Measurements from ENCODE around the gene RNF26. TPM values are rescaled to one million over a fixed set of nuclear protein-coding genes. Genes with fewer than 3 reads are reported as not detected.

Gene RNF26
- total RNA-seq, 2 experiments from 2014 or later, result 32.2 to 32.9 TPM

DNA sequence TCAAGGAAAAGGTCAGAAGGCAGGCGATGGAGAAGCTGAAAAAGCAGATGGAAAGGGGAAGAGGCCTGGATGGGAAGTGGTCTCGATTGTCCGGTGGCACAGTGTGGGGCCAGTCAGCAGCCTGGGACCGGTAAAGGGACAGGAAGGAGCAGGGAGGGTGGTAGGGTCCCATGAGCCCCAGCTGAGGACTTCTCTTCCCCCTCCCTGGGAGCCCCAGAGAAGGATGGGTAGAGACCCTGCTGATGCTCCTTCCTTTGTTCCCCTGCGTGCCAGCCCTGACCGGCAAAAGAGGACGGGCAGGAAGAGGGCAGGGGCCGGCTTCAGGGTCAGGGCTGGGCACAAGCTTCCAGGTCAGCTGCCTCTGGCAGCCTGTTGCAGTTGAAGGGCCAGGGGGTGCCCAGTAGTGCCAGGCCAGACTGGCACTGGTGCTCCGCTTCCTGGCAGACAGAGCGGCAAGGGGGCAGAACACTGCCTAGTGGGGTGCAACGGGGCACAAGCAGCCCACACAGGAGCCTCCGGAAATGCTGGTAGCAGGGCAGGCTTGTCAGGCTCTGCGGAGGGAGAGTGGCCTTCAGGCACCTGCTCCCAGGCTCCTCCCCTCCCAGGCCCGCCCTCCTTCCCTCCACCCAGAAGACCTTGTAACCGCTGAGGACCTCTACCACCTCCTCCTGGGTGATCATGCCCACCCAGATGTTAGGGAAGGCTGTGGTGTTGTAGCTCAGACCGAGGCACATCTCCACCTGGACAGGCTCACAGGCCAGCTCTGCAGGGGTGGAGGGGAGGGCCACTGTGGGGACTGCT lies 7.1 kb downstream of the RNF26 start:
- H3K27ac Mint-ChIP-seq, result no peak overlapping the region
- peak overlapping the region; percentile 7 for H3K4me3 Mint-ChIP-seq
- peaks cover 12% of the 10 kb centered on the region for H3K4me1 Mint-ChIP-seq
- H3K27me3 Mint-ChIP-seq, result peaks cover 31% of the 10 kb centered on the region
- DNase-seq (no peak), ATAC-seq (ENCODE audit: low read depth) (no peak)
- H3K36me3 Mint-ChIP-seq, result peaks cover 4% of the 10 kb centered on the region
- H3K9me3 Mint-ChIP-seq, result no peaks in the 10 kb centered on the region
- POLR2A ChIA-PET, result interaction anchor here (0.8 kb wide), 1 partner anchor 18 kb away, joined by 3 read pairs; no protein-coding TSS in a partner anchor

DNA sequence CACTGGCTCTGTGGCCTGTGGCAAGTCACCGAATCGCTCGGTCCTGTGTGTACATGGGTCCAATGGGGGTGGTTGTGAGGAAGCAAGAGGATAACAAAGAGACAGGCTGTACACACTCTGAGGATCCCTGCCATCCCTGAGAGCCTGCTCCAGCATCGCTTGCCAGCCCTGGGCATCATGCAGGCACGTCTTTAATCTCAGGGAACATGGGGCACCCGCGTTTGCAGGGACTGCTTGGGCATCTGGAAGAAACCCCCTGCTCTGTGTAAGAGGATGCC lies 7.6 kb downstream of the RNF26 start:
- no peak for ATAC-seq (ENCODE audit: low read depth)
- Mint-ChIP-seq H3K27ac (no peak overlapping the region), H3K36me3 (peaks cover 3% of the 10 kb centered on the region), H3K4me3 (no peak overlapping the region), H3K4me1 (peaks cover 12% of the 10 kb centered on the region), H3K27me3 (peaks cover 33% of the 10 kb centered on the region), H3K9me3 (no peaks in the 10 kb centered on the region)
- DNase-seq, result no peak
- POLR2A ChIA-PET, result no interaction called here

DNA sequence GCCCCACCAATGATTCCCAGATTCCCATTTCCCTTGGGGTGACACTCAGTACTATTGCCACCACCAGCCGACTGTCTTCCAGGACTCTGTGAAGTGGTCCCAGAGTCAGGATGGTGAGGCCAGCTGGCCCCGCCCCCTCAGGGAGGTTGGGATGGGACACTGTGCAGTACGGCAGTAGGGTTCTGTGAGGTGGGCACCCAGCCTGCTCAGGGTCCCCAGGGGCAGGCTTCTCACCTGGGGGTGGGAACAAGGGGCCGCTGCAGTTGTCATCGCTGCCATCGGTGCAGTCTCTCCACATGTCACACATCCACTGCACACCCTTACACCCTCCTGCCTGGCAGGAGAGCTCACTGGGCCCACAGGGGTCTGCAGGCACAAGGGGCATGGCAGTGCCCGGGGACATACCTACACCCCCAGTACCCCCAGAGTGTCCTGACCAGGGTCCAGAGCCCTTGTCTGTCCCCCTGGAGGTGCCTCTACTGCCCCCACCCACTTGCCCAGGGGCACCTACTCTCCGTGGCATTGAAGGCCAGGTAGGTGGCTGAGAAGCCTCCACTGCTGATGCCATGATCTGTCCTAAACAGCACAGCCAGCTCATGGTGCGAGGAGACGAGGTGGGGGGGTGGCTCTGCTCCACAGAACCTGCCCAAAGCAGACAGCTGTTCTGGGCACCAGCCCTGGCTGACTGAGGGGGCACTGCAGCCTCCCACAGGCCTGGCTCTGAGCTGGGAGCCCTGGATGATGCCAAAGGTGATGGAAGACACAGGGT lies 8.2 kb downstream of the RNF26 start:
- Mint-ChIP-seq H3K36me3 (peaks cover 3% of the 10 kb centered on the region), H3K27me3 (peaks cover 33% of the 10 kb centered on the region), H3K4me3 (no peak overlapping the region), H3K4me1 (peaks cover 10% of the 10 kb centered on the region), H3K9me3 (no peaks in the 10 kb centered on the region), H3K27ac (no peak overlapping the region)
- POLR2A ChIA-PET, result no interaction called here
- ATAC-seq (ENCODE audit: low read depth) (no peak), DNase-seq (no peak)

DNA sequence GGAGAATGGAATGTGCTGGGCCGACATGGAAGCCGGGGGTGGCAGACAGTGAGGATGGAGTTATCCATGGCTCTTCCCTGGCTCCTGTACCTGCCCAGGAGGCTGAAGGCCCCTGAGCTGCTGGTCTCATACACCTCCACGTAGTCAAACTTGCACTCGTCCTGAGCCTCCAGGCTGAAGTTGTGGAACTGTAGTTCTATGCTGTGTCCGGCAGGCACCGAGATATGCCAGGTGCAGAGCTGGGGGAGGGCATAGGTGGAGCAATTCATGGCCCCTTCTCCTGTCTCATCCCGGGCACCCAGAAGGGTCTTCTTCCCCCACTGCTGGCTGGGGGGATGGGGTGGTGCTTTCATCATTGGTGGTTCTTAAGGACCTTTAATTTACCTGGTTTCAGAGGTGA lies 9.4 kb downstream of the RNF26 start:
- Mint-ChIP-seq H3K9me3 (no peaks in the 10 kb centered on the region), H3K27me3 (peaks cover 31% of the 10 kb centered on the region), H3K4me3 (no peak overlapping the region), H3K36me3 (peaks cover 3% of the 10 kb centered on the region), H3K27ac (no peak overlapping the region), H3K4me1 (peaks cover 6% of the 10 kb centered on the region)
- POLR2A ChIA-PET, result no interaction called here
- no peak for ATAC-seq (ENCODE audit: low read depth)
- no peak for DNase-seq

DNA sequence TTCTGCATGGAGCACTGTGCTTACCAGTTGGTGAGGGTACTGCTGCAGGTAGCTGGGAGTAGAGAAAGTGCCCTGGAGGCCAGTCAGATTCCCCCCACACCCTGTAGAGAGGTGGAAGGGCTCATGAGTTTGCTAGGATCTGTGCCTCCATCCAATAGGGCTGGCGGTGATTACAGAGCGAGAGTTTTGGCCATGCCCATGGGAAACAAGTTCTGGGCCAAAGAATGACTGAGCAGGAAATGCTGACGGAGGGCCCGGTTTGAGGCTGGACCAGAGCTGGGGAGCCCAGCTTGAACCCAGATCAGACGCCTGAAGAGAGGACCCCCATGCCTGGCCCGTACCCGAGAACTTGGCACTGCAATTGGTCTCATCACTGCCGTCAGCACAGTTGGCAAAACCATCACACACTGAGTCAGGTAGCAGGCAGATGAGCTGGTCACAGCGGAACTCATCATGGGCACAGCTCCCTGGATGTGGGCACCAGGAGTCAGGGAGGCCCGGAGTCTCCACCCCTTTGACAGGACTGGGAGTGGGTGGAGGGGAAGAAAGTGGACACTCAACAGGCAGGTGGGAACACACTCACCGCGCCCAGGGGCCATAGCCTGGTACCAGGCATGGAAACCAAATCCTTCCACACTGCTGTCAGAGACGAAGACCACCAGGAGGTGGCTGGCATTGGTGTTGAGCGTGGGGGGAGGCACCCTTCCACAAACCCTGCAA lies 10.1 kb downstream of the RNF26 start:
- no peak overlapping the region for H3K27ac Mint-ChIP-seq
- no peaks in the 10 kb centered on the region for H3K36me3 Mint-ChIP-seq
- no peak overlapping the region for H3K4me3 Mint-ChIP-seq
- ATAC-seq (ENCODE audit: low read depth) (no peak), DNase-seq (no peak)
- POLR2A ChIA-PET, result no interaction called here
- peaks cover 25% of the 10 kb centered on the region for H3K27me3 Mint-ChIP-seq
- H3K9me3 Mint-ChIP-seq, result no peaks in the 10 kb centered on the region
- peaks cover 6% of the 10 kb centered on the region for H3K4me1 Mint-ChIP-seq

DNA sequence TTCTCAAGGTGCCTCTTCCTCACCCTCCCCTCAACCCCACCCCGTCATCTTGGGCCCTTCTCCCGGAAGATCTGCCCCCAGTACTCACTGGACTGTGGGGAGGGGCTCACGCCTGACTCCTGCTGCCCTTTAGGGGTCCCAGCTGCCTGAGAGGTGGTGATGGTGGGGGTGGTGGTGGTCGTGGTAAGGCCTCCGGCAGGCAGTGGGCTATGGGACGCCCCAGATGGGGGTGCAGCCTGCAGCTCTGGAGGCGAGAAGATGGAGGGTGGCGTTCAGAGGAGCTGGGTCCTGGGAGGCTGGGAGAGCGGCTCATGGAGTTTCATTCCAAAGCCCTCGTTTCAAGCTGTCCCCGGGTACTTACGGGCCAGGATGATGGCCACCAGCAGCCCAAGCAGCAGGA lies 11.4 kb downstream of the RNF26 start:
- DNase-seq (no peak), ATAC-seq (ENCODE audit: low read depth) (no peak)
- Mint-ChIP-seq H3K27ac (no peak overlapping the region), H3K9me3 (no peaks in the 10 kb centered on the region), H3K36me3 (no peaks in the 10 kb centered on the region), H3K4me1 (peaks cover 12% of the 10 kb centered on the region), H3K4me3 (no peak overlapping the region), H3K27me3 (peaks cover 25% of the 10 kb centered on the region)
- POLR2A ChIA-PET, result no interaction called here

DNA sequence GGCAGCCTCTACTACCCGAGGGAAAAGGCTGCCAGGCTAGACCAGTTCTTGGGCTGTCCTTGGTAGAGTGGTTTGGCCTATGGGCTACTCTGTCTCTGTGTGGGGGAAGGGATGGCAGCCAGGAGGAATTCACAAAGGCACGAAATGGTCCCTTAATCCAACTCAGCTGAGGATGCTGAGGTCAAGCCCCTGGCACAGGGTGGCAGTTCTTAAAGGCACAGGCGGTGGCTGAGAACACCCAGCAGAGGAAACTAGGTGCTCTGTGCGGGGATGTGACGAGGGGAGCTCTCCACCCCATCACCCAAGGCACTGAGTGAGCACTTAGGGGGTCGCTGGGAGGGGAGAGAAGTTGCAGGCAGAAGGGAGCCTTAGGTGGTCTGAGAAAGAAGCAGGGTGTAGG lies 12.3 kb downstream of the RNF26 start, which contains the start of gene MFRP:
MFRP (minus strand) TSS at position 101 of the 400 bp plus-strand sequence. CDS start 192 bp downstream, outside the sequence.
- no peak for DNase-seq
- Mint-ChIP-seq H3K27ac (no peak within 1 kb of the TSS), H3K27me3 (peaks cover 21% of the 10 kb centered on the region), H3K9me3 (no peaks in the 10 kb centered on the region), H3K4me3 (no peak within 1 kb of the TSS), H3K36me3 (no peaks in the 10 kb centered on the region), H3K4me1 (peaks cover 6% of the 10 kb centered on the region)
- no peak for ATAC-seq (ENCODE audit: low read depth)
- POLR2A ChIA-PET, result interaction anchor here (0.6 kb wide), 1 partner anchor 760 kb away, joined by 5 read pairs; no protein-coding TSS in a partner anchor

DNA sequence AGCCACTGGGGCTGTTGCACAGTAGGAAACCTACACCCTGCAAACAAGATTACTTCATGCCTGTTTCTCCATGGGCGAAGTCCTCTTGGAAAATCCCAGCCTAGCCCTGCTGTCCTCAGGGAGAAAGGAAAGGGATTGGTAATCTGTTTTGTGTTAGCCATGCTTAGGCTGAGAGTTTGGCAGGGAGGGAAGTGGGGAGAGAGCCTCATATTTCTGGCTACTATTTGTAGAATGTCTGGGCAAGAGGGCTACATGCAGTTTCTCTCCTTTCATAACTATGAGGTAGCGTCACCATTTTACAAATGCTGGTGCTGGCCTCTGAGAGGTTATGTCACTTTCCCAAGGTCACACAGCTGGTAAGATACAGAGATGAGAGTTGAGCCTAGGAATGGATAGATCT lies 12.9 kb downstream of the RNF26 start:
- H3K36me3 Mint-ChIP-seq, result no peaks in the 10 kb centered on the region
- H3K27me3 Mint-ChIP-seq, result peaks cover 21% of the 10 kb centered on the region
- H3K4me1 Mint-ChIP-seq, result peaks cover 6% of the 10 kb centered on the region
- H3K9me3 Mint-ChIP-seq, result no peaks in the 10 kb centered on the region
- POLR2A ChIA-PET, result interaction anchor here (1.2 kb wide), 1 partner anchor 15 kb away, joined by 3 read pairs; no protein-coding TSS in a partner anchor
- no peak overlapping the region for H3K4me3 Mint-ChIP-seq
- no peak overlapping the region for H3K27ac Mint-ChIP-seq
- DNase-seq, result no peak
- ATAC-seq (ENCODE audit: low read depth), result no peak

DNA sequence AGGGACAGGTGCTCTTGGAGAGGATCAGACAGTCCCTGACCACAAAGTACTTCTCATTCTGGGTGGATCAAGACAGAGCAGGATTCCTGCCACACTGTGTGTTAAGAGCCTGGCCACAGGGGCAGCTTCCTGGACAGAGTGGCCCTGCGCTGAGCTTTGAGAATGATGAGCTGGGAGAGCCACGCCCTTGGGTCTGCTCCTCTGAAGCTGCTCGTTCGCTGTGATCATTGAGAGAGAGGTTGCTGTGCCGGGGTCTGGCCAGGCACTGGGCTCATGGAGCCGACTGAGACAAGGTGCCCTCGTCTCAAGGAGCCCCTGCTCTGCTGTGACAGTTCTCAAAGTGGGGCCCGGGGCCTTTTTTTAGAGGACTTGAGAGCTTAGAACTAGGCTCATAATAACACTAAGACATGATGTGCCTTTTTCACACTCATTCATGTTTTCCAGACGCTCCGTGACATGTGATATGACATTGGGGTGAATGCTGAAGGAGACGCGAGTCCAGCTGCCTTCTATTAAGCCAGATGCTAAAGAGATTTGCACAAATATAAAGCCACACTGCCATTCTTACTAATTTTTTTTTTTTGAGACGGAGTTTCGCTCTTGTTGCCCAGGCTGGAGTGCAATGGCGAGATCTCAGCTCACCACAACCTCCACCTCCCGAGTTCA lies 13.7 kb downstream of the RNF26 start:
- no peak overlapping the region for H3K4me3 Mint-ChIP-seq
- H3K27ac Mint-ChIP-seq, result no peak overlapping the region
- no peak for DNase-seq
- H3K27me3 Mint-ChIP-seq, result peaks cover 18% of the 10 kb centered on the region
- H3K36me3 Mint-ChIP-seq, result no peaks in the 10 kb centered on the region
- no peak for ATAC-seq (ENCODE audit: low read depth)
- H3K9me3 Mint-ChIP-seq, result no peaks in the 10 kb centered on the region
- POLR2A ChIA-PET, result interaction anchor here (1.2 kb wide), 1 partner anchor 14 kb away, joined by 3 read pairs; no protein-coding TSS in a partner anchor
- H3K4me1 Mint-ChIP-seq, result peaks cover 6% of the 10 kb centered on the region

DNA sequence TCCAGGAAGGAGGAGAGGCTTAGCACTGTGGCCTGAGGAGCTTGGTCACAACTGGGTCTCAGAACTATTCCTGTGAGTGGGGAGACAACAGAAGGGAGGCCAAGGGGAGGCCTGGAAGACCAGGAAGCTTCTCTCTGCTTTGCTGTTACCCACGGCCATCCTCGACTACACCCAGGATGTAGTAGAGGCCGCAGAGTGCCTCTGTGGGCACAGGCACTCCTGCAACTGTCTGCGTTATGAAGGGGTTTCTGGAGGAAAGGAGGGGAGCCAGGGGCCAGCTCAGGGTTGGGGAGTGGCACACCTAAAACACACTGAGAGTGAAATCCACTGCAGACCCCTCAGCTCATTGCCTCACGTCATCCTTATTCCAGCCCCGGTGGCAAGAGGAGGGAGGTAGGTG lies 16.0 kb downstream of the RNF26 start:
- POLR2A ChIA-PET, result interaction anchor here (2.1 kb wide), 1 partner anchor 11 kb away, joined by 4 read pairs; no protein-coding TSS in a partner anchor
- DNase-seq (no peak), ATAC-seq (ENCODE audit: low read depth) (peak; percentile 56)
- Mint-ChIP-seq H3K4me1 (peaks cover 6% of the 10 kb centered on the region), H3K36me3 (no peaks in the 10 kb centered on the region), H3K9me3 (no peaks in the 10 kb centered on the region), H3K27ac (peak overlapping the region; percentile 75), H3K4me3 (peak overlapping the region; percentile 43), H3K27me3 (peaks cover 30% of the 10 kb centered on the region)

DNA sequence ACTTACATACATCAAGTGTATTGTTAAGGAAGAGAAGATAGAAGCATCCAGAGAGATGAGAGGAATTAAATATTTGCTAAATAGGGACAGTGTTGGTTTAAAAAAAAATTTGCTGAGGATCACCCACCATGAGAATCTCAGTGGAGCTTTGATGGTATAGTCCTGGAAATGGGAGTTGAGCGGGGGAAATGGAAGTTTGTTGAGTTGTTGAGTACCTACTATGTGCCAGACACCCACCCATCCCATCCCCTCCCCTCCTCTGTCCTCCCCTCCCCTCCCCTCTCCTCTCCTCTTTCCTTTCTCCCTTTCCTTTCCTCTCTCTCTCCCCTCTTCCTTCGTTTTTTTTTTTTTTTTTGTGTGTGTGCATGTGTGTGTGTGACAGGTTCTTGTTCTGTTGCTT lies 16.9 kb downstream of the RNF26 start:
- no peak overlapping the region for H3K4me3 Mint-ChIP-seq
- DNase-seq (no peak), ATAC-seq (ENCODE audit: low read depth) (no peak)
- peaks cover 38% of the 10 kb centered on the region for H3K27me3 Mint-ChIP-seq
- no peaks in the 10 kb centered on the region for H3K36me3 Mint-ChIP-seq
- POLR2A ChIA-PET, result interaction anchor here (2.1 kb wide), 1 partner anchor 12 kb away, joined by 4 read pairs; no protein-coding TSS in a partner anchor
- H3K4me1 Mint-ChIP-seq, result peaks cover 10% of the 10 kb centered on the region
- H3K27ac Mint-ChIP-seq, result no peak overlapping the region
- no peaks in the 10 kb centered on the region for H3K9me3 Mint-ChIP-seq

DNA sequence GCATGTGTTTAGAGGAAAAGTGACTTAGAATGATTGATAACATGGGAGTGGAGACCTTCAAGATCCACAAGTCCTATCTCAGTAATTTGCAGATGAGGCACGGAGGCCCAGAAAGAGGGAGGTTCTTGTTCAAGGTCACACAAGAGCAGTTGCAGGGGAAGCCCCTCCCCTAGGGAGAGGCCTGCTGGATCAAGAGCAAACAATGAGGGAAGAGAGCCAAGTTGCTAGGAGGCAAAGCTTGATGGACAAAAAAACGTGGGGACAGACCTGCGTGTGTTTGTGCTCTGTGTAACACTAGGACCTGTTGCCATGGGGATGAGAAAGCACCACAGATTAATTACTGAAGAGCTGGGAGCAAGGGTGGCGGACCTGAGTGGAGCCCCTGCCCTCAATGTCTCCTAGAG lies 18.5 kb downstream of the RNF26 start:
- peaks cover 45% of the 10 kb centered on the region for H3K27me3 Mint-ChIP-seq

More for the DNA sequence above, 18.5 kb downstream of the RNF26 start:
- H3K4me1 Mint-ChIP-seq, result peaks cover 13% of the 10 kb centered on the region
- no peaks in the 10 kb centered on the region for H3K36me3 Mint-ChIP-seq
- DNase-seq (no peak), ATAC-seq (ENCODE audit: low read depth) (no peak)
- no peak overlapping the region for H3K4me3 Mint-ChIP-seq
- H3K9me3 Mint-ChIP-seq, result no peaks in the 10 kb centered on the region
- POLR2A ChIA-PET, result no interaction called here
- H3K27ac Mint-ChIP-seq, result no peak overlapping the region
